Measurements from ENCODE around the gene PRRT2. TPM values are rescaled to one million over a fixed set of nuclear protein-coding genes. Genes with fewer than 3 reads are reported as not detected.

The PRRT2 gene
- total and polyA plus RNA-seq, 10 of the 15 experiments (the other 5 are each of a cell fraction or from before 2014, with no cell fraction given) = 0.08 to 0.49 (median 0.12) TPM; not detected in 4

GRCh38 chr16:29834079-29834478 is 22.1 kb downstream of the PRRT2 start (continued):
- TF ChIP-seq ESRRA (IDR thresholded peaks at IDR 0.05; ENCODE audit: low read length) (no peak), ZBTB40 (IDR thresholded peaks at IDR 0.05; ENCODE audit: borderline replicate concordance) (no peak), ZZZ3 (IDR thresholded peaks at IDR 0.05; ENCODE audit: control insufficient read depth, insufficient read length, low read depth) (no peak)

- DNase-seq (ENCODE audit: low read depth, low spot score) (no peak), FAIRE-seq (no peak), ATAC-seq (no peak)
- ChIA-PET RAD21 (ENCODE audit: unreplicated experiment) (no interaction called here), CTCF (interaction anchor here (0.7 to 0.9 kb wide), 2 partner anchors 13 to 16 kb away, joined by 4 read pairs; no protein-coding TSS in a partner anchor), POLR2A (interaction anchor here (0.7 kb wide), 2 partner anchors 144 to 185 kb away, joined by 3 to 4 read pairs; no protein-coding TSS in a partner anchor), SMC1A (ENCODE audit: uncharacterized antibody, unreplicated experiment) (no interaction called here)
- no peaks in the 10 kb centered on the region for H3K27me3 ChIP-seq (replicated peaks in 1 of 2; ENCODE audit: control insufficient read depth in 2 of 2, insufficient read depth in 2 of 2, low read length in 1 of 2)
- no peak overlapping the region for H3K4me2 ChIP-seq (ENCODE audit: control insufficient read depth, insufficient read depth)
- H3K4me1 ChIP-seq (ENCODE audit: control insufficient read depth, insufficient read depth, low read length) = no peaks in the 10 kb centered on the region
- no peaks in the 10 kb centered on the region for H3K79me2 ChIP-seq (ENCODE audit: control insufficient read depth, insufficient read depth, low read length)
- no TSS peak for BruUV-seq (replicated peaks)
- H4K20me1 ChIP-seq (ENCODE audit: control insufficient read depth, insufficient read depth) = no peaks in the 10 kb centered on the region
- no peak overlapping the region for H2AFZ ChIP-seq (ENCODE audit: control insufficient read depth, low read depth, low read length)
- WGBS (ENCODE audit: insufficient coverage, insufficient replicate concordance, low lambda C conversion rate, missing lambda C conversion rate) = 99% methylated on average over 6 of the region's 7 CpGs
- no peak overlapping the region for H3K27ac ChIP-seq (ENCODE audit: control insufficient read depth, insufficient read depth)
- H3K36me3 ChIP-seq (ENCODE audit: control insufficient read depth in 2 of 2, insufficient read depth in 2 of 2, low read length in 1 of 2) = peaks cover 13 to 15% of the 10 kb centered on the region in 2 experiments; a peak in 3 of 4 replicates
- H3K9me3 ChIP-seq (replicated peaks; ENCODE audit: control insufficient read depth, insufficient read depth, low read length) = no peaks in the 10 kb centered on the region
- in situ Hi-C loops (cut with MboI) (no loop called here), intact Hi-C loops (cut with micrococcal nuclease; ENCODE audit: unreplicated experiment) (no loop called here)
- no peak overlapping the region for H3K9ac ChIP-seq (ENCODE audit: control insufficient read depth, insufficient read depth, low read length)
- no peak overlapping the region for H3K4me3 ChIP-seq
- no peak for TF ChIP-seq E4F1 (IDR thresholded peaks at IDR 0.05; ENCODE audit: borderline replicate concordance, partially characterized antibody)
- TF ChIP-seq MEF2A (IDR thresholded peaks at IDR 0.05; ENCODE audit: insufficient read depth, low read depth, low read length) = no peak
- no peak for TF ChIP-seq EED (IDR thresholded peaks at IDR 0.05; ENCODE audit: low read depth)
- no peak for TF ChIP-seq CHD1 (IDR thresholded peaks at IDR 0.05; ENCODE audit: low read depth, low read length)
- TF ChIP-seq BCL3 (IDR thresholded peaks at IDR 0.05; ENCODE audit: borderline replicate concordance, insufficient read depth, low read depth, low read length, poor library complexity, severe bottlenecking) = no peak
- no peak for TF ChIP-seq TCF12 (IDR thresholded peaks at IDR 0.05; ENCODE audit: low read depth, low read length)
- no peak for TF ChIP-seq RBBP5 (conservative IDR thresholded peaks at IDR 0.05)
- TF ChIP-seq NRF1 (conservative IDR thresholded peaks at IDR 0.05; ENCODE audit: low read depth, low read length) = no peak
- no peak for TF ChIP-seq HDAC6 (IDR thresholded peaks at IDR 0.05; ENCODE audit: unreplicated experiment)
- no peak for TF ChIP-seq NR2C2 (IDR thresholded peaks at IDR 0.05; ENCODE audit: borderline replicate concordance, control insufficient read depth, insufficient read length, low read depth)
- no peak for TF ChIP-seq GABPA (IDR thresholded peaks at IDR 0.05; ENCODE audit: low read depth)
- TF ChIP-seq BCL11A (IDR thresholded peaks at IDR 0.05; ENCODE audit: low read depth, low read length) = no peak
- TF ChIP-seq POLR2AphosphoS2 (IDR thresholded peaks at IDR 0.05; ENCODE audit: low read depth, low read length) = no peak
Observed at GRCh38 chr16:29835926-29836325, 23.9 kb downstream of the PRRT2 start.

All from GM12878 (cell line).